CD4-positive, alpha-beta T cell treated with Interleukin-15 for 4 hours (primary cell): ENCODE results near the gene ILF2.
"Not testable (repeated sequence)": the region's sequence is repeated elsewhere in the genome, so short reads cannot be mapped to it uniquely, and the experiment has no call there.

Experiments used
- DNase-seq: peaks from one replicate; pipeline ENCODE4 v3.0.0-alpha.2; 2020; ENCODE audit warnings: low spot score

The ILF2 gene

DNA sequence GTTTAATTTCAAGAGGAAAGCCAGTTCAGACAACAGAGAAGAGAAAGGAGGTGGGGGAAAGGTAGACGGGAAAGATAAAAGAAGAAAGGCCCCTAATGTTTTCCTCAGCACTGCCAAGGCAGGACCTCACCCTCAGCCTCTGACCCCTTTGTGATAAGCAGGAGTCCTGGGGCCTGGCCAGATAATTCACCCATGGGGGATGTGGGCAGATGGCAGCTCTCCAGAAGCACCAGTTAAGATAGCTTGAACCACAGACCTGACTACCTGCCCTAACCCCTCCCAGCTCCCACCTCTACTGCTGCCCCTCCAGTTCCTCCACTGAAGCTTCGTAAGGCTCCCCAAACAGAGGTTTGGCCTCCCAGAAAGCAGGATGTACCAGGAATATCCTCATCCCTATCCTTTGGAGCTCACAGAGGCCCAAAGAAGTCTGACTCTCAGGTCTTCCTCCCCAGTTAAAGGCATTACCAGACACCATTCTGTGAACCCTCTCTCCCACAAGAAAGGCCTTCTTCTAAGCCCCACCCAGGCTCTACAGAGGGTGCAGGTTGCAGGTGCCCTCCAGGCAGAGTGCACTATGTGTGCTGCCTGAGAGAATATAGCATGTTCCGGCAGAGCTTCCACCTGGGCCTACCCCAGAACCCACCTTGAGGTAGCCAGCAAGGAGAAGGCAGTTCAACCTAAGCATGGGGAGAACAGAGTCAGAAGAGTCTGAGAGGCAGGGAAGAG, 21.5 kb downstream of the ILF2 start:
- peak; percentile 25 for DNase-seq

DNA sequence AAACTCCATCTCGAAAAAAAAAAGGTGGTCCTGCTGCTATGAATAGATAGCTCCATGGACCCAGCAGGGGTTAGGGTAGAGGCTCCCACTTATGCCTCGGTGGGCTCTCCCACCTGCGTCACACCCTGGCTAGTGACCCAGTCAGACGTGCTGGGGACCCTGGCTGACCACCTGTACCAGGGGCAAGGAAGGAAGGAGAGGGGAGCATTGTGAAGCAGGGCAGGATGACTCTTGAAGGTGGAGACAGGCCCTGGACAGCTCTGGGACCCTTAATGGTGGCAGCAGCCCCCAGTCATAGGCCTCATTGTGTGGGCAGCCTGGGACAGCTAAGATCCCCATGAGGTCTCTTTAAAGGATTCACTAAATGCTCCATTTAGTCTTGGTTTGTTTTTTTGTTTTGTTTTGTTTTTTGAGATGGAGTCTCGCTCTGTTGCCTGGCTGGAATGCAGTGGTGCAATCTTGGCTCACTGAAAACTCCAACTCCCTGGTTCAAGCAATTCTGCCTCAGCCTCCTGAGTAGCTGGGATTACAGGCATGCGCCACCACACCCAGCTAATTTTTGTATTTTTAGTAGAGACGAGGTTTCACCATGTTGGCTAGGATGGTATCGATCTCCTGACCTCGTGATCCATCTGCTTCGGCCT, 22.7 kb downstream of the ILF2 start:
- DNase-seq: no peak

DNA sequence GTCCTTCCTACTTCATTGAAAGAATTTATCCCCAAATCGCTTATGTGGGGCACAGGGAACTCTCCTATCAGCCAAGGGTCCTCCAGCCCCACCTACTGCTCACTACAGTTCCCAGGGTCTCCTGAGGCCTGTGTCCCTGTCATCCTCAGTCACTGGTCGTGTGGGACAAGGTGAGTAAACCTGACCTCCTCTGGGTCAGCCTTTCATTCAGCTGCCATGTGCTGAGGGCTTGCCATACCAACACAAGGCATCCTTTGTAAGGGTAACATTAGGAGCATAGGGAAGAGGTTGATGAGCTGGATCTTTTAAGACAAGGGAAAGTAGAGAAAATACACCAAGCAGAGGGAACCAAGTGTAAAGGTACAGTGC, 23.5 kb downstream of the ILF2 start:
- no peak for DNase-seq

DNA sequence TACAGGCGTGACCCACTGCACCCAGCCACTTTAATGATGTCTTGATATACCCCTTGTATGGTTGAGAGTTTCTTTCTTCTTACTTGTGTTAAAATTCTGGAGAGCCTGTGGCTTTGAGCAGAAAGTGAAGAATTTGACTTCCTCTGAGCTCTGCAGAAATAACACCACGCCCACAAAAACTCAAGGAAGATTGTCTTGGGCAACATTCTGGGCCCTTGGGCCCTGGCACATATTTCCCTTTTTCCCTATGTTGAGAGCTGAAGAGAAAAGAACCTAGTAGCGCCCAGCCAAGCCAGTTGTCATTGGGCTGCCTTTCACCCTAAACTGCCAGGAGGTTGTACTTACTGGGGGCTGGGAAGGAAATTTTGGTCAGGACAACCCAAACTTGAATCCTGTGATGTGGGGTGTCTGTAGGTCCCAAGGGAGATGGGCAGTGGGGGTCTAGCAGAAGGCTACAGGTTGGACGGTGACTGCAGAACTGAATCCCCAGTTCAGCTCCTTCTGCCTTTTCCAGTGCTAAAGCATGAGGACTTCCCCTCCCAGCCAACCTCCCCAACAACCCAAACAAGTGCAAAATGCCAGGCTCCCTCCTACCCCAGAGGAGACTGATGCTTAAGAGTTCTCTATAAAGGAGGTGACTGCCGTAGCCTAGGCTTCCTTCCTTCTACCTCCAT, 24.0 kb downstream of the ILF2 start:
- no peak for DNase-seq

DNA sequence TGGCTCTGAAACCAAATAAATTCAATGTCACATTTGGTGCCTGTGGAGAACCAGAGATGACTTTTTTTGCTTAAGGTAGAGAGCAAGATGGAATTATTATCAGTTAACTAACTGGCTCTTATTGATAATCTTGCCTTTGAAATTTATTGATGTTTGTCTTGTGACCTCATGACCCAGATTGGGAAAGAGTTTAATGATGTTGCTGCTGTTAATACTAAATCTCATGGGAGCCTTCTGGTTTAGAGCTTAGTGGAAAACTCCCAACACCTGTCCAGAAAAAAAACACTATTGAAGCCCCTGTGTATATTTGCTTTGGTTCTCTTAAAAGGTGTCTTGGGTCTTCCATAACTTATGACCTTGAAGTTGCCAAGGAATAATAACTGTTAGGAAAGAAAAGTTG, 27.0 kb downstream of the ILF2 start:
- DNase-seq: no peak

DNA sequence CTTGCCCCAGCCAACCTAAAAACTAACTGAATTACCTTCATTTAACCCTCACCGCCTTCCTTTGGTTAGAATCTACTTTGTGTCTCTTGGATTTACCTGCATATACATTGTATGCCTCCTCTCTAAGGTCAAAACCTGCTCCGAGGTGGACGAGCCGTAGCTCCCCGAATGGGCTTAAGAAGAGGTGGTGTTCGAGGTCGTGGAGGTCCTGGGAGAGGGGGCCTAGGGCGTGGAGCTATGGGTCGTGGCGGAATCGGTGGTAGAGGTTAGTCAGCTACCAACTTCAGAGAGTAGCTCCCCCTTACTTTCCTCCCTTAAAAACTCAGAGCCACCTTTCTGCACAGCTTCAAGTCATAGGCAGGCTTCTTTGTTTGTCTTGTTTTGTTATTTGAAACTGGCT, 27.7 kb downstream of the ILF2 start:
- DNase-seq: no peak

DNA sequence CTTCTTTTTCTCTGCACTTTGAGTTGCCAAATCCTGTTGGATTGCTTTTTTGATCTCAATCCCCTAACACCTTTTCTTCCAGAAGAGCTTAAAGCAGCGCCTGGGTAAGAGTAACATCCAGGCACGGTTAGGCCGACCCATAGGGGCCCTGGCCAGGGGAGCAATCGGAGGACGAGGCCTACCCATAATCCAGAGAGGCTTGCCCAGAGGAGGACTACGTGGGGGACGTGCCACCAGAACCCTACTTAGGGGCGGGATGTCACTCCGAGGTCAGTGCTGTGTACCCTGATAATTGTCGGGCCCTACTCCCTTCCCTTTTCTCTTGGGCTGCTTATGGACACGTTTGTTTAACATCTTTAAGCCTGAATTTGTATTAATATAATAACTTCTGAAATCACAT, 28.6 kb downstream of the ILF2 start:
- DNase-seq: no peak

DNA sequence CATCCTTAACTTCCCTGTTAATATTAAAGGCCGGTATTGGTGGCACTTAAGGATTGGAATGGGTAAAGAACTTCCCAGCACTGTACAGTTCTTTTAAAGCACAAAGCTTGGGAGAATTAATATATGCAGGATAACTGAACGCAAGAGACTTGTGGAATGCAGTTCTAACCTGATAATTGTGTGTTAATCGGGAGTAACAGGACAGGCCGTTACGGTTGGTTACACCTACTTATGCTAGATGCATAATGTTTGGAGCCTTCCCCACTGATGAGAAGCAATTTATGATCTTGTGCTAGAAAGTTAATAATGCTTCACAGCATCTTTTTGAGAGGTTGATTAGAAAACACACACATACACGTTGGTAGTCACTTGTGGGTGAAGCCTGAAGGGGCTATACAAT, 29.9 kb downstream of the ILF2 start:
- DNase-seq: no peak

DNA sequence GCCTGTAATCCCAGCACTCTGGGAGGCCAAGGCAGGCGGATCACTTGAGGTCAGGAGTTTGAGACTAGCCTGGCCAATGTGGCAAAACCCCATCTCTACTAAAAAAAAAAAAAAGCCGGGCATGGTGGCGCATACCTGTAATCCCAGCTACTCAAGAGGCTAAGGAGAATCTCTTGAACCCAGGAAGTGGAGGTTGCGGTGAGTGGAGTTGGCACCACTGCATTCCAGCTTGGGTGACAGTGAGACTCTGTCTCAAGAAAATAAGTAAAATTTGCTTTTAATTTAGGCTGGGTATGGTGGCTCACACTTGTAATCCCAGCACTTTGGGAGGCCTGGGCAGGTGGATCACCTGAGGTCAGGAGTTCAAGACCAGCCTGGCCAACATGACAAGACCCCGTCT, 30.6 kb downstream of the ILF2 start:
- not testable (repeated sequence) for DNase-seq

DNA sequence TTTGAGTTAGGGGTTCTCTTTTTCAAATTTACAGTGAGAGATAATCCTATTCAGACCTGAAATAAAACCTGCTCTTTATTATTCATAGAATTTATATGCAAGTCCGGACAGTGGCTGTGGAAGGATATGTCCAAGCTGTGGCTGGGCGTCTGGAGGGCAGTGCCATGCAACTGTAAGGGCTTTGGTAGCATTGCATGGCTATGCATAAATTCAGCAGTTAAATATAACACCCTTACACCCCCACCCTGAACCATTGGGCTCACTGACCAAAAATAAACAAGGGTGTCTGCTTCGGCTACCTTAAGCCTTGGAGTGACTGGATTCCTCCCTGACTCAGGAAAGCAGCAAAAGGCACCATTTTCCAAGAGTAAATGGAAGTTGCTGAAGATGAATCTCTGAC, 31.5 kb downstream of the ILF2 start:
- no peak for DNase-seq

DNA sequence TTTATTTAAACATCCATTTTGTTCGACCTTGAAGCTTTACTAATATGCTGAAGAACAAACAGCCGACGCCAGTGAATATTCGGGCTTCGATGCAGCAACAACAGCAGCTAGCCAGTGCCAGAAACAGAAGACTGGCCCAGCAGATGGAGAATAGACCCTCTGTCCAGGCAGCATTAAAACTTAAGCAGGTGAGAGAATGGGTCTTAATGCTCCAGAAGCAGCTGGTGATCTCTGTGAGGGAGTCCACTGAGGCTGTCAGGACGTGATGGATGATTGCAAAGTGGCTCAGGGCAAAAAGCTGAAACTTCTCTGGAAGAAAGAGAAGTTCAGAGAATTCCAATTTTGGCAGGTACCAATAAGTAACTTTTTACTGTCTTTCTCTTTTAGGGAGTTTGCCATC, 32.5 kb downstream of the ILF2 start:
- DNase-seq: no peak

DNA sequence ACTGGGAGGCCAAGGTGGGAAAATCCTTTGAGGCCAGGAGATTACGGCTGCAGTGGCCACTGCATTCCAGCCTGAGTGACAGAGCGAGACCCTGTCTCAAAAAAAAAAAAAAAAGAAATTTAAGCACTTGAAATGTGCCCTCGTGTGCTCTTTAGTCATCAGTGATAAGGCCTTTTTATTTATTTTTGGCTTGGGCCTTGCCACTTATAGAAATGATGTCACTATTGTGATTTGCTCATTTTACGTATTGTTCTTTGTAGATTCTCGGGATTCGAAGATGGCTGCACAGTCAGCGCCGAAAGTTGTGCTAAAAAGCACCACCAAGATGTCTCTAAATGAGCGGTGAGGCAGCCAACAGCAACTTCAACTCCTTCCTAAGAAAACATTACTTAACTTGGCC, 34.5 kb downstream of the ILF2 start:
- no peak for DNase-seq

DNA sequence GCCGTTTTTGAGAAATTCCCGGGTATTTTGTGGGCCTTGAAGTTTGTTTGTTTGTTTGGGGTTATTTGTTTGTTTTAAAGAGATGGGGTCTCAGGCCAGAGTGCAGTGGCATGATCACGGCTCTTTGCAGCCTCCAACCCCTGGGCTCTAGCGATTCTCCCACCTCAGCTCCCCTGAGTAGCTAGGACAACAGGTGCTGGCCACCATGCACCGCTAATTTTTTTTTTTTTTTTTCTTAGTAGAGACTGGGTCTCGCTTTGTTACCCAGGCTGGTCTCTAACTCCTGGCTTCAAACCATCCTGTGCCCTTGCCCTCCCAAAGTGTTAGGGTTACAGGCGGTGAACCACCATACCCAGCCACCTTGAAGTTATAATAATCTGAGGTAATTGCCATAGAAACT, 34.9 kb downstream of the ILF2 start:
- DNase-seq: no peak

DNA sequence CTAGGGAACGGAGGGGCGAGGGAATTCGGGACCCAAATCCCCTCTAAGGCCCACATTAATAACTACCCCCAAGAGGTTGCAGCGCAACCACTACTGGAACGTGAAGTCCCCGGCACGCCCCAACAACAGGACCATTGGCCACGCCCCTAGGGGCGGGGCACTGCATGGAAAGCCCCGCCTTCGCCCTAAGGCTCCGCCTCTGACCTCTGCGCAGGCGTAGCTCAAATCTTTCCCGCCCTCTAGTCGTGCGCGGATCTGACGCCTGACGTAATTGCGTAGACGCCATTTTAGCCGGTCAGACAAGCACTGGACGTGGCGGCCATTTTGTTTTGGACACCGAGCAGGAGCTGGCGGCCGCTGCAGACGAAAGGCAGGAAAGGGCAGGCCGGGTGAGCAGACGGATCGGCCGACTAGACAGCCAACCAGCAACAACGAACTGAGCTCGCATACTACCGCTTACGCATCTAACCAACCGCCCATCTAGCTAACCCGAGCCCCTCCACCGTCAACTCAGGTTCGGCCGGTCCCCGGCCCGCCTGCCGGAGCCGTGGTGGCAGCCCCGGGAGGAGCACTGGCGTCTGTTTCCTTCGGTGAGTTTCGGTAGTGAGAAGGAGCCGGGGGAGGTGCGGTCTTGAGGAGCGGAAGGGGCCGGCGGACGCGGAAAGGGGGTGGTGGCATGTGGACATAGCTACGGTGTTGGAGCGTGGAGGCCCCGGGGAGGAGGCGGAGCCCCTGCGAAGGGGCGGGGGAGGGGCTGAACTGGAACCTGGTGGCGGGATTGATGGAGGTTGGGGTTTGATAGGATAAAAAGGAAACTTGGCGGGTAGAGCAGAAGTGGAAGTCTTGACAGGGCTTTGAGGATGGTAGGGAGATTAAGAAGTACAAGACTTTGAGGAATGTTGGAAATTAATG, 36.8 kb downstream of the ILF2 start, which contains the start of gene CHTOP:
CHTOP (plus strand) TSS at position 313 of the 912 bp plus-strand sequence. CDS start 2,523 bp downstream, outside the sequence.
- peak; percentile 95 for DNase-seq

DNA sequence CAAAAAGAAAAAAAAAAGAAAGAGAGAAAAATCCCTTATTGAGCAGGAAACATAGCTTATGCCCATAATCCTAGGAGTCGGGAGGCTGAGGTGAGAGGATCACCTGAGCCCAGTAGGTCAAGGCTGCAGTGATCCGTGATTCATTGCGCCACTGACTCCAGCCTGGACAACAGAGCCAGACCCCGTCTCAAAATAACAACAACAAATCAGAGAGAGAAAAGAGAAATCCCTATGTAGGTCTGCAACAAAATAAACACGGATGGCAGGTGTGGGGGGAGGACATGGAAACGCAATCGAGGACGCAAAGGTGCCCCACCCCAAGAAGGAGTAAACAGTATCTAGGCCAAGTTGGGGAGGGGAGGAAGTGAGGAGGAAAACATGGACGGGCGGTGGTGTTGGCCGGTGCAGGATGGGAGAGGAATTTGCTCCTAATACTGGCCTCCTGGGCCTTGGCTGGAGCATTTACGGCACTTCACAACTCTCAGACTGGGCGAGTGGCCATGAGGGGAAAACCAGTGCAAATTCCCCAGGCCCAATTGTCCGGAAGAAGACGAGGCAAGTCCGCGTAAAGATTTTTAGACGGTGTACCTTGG, 37.5 kb downstream of the ILF2 start:
- DNase-seq: no peak

DNA sequence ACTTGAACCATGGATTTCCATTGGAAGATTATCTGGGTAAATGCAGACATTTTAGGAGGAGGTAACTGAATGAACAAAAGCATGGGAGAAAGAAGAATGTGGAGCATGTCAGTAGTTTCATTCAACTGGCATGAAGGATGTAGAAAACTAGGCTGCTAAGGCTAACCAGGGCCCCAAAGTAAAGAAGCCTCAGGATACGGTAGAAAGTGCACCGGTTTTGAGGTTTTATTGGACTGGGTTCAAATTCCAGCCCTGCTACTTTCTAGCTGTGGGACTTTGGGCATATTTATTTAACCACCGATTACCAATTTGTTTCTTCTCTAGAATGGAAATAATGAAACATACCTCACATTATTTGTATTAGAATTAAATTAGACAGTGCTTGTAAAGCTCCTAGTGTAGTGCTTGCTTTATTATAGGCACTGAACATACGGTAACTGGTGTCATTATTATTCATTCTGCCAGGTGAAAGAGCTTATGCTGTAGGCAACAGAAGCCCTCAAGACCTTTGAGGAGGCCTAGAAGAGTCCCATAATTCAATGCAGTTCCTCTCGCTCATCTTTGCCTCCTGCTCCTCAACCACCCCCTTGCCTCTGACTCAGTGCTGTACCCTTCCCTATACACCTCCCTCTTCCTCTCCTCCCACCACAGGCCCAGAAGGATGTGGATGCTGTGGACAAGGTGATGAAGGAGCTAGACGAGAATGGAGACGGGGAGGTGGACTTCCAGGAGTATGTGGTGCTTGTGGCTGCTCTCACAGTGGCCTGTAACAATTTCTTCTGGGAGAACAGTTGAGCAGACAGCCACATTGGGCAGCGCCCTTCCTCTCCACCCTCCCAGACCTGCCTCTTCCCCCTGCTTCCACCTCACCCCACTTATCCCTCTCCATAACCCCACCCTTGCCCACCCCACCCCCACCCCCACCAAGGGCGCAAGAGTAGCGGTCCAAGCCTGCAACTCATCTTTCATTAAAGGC, 39.5 kb downstream of the ILF2 start:
- DNase-seq: no peak

DNA sequence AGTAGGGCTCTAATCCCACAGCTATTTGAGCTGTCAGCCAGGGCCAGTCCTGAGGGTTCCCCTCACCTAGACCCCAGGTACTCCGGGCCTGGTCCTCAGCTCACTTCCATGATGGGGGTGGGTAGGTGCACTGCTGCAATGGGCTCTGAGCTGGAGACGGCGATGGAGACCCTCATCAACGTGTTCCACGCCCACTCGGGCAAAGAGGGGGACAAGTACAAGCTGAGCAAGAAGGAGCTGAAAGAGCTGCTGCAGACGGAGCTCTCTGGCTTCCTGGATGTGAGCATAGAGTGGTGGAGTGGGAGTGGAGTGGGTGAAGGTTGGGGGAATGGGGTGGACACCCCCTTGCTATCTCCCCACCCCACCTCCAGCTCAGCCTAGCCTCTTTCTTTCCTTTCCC, 40.4 kb downstream of the ILF2 start:
- no peak for DNase-seq

DNA sequence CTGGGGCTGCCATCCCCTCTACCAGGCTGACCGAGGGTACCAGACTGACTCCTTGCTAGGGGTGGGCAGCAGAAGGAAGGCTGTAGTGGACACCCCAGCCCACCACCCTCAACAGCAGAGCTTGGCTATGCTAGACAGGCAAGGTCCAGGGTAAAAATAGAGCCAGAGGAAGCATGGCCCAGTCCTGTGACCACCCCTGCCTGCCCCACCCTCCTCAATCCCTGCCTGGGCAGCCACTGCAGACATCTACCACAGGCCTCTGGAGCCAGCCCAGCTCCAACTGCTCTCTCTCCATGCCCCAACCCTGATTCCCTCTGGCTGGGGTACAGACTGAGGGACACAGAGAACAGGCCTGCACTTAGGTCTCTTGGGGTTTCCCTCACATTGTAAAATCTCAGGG, 40.8 kb downstream of the ILF2 start:
- no peak for DNase-seq

DNA sequence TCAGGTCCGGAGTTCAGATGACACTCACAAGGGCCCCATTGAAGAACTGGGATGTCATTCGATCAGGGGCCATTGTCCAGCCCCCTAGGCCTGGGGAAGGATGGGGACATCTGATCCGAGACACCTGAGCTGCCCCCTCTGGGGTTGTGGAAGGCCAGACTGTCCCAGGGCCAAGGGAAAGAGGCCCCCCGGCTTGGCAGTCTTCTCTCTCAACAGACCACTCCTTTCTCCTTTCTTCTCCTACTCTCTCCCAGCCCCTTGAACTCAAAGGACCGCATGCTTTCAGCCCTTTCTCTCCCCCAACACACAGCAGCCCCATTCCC, 41.5 kb downstream of the ILF2 start:
- DNase-seq: no peak

DNA sequence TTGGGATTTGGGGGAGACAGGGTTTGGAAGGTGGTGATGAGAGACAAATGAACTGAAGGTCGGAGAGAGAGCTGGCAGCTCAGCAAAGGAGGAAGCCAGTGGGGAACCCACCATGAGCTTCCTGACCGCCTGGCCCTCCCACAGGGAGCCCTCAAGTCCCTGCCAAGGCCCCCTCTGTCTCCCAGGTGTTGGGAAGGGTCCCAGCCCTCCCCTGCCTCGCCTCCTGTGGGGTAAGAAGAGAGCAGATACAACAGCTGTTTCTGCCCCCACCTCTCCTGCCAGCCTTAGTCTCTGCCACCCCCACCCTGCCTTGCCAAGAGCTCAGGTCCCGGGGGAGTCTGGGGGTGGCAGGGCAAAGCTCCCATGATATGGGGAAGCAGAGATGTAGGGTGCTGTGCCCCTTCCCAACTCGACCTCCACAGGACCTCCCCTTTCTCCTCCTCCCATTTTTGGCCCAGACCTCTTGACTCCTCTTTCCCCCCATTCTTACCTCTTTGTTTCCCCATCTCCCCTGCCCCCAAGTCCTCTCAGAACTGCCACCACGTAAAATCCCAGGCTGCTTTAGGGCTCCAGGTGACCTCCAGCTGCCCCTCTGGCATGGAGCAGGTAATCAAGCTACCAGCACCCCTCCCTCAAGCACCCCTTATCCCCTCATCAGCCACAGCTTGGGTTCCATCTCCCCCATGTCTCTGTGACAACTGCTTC, 42.0 kb downstream of the ILF2 start:
- no peak for DNase-seq
